ENCODE data around the gene TGFBR2.

Gene TGFBR2

GRCh38 chr3:30604093-30604492 lies 2.3 kb upstream of the TGFBR2 start:
- DNase-seq: no peak

GRCh38 chr3:30604558-30604957 lies 1.8 kb upstream of the TGFBR2 start:
- no peak for DNase-seq

- no peak for DNase-seq
Observed at GRCh38 chr3:30605005-30605404, 1.4 kb upstream of the TGFBR2 start.

- no peak for DNase-seq
Observed at GRCh38 chr3:30605706-30606300, 598 bp upstream of the TGFBR2 start.

DNA sequence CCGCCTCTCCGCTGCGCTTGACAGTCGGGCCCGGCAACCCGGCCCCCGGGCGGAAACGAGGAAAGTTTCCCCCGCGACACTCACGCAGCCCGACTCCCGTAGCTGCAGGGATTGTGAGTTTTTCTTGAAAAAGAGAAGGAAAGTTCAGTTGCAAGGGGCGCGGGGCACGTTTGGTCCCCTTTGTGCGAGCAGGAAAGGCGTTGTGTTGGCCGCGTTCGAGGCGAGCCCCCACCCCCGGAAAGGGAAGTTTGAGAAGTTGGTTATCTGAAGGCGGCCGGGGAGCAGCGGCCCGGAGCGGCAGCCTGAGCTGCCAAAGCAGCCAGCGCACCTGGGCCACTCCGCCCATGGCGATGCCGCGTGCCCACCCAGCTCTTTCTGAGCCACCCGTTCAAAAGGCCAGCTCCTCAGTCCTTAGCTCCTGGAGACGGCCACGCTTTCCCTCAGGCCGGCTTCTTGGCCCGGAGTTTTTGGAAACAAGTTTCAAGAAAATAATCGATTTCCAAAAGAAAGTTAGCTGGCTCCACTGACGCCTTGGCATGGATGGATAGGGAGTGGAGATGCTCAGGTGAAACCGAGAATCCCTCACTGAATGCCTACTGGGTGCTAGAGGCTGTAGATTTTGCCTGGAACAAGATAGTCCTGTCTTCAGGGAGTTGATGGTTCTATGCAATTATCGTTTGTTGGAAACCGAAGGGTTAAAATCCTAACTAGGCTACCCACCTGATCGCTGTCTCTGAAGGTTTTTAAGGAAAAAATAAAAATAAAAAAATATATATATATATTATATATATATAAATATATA lies 832 bp downstream of the TGFBR2 start:
- peak; percentile 64 to 73 for DNase-seq

- no peak for DNase-seq
Observed at GRCh38 chr3:30608598-30608947, 2.2 kb downstream of the TGFBR2 start.

DNA sequence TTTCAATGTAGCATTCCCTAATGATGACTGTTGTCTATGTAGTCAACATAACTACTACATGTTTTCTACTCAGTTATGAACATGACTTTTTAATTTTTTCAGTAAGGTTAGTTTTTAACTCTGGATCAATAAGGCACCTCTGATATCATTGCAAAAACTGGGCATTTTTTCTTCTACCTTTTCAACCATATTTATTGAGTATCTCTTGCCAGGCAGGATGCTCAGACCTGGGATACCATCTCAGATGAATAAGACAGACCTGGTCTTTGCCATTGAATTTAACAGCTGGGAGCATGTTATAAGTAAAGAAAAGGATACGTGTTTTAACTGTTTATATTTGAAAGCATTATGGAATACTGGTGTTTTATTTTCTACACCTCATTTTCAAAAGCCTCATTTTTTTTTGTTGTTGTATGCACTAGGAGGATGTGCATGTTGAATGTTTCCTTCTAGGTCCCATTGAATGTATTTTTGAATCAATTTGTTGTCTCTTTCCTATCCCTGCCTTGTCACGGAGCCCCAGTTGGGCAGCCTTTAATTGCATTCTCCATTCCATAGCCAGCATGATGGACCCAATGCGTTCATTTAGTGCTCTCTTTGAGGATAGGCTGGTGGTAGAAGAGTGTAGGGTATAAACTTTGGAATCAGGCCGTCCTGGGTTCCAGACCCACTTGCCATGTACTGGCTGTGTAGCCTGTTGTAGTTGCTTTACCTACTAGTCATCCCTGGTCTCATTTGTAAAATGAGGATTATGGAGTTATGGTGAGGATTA lies 3.7 kb downstream of the TGFBR2 start:
- DNase-seq: no peak

- no peak for DNase-seq
Observed at GRCh38 chr3:30610702-30611368, 4.4 kb downstream of the TGFBR2 start.

DNA sequence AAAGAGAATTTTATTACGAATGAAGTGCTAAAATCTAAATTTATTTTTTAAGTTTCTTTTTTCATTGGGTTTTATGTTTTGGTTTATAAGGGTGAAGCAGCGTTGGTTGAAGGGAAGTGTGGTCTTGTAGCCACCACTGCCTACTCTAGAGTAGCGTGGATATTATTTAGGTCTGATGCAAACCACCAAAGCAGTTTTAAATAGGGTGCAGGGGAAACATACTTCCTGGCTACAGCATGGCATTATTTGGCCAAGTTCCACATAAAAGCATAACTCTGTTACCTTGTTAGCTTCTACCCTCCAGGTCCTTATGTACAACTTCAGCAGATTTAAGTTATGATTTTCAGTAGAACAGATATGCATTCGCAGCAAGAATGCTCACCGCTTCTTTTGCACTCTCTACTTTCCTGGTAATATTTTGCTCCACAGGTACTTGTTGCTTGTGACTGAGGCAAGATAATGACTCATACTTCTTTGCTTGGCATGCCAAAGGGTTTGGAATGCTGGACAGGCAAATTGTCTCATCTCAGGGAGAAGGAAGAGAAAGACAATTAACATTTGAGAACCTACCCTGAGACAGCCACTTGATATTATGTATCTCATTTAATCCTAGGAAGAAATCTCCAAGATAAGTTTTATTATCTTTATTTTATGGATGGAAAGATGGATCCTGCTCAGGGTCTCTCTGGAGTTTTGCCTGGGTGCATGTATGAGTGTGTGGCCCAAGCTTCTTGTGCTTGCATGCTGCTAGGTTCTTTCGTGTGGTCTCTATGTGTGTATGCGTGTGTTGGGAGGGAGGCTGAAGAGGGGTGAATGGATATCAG lies 5.4 kb downstream of the TGFBR2 start:
- no peak for DNase-seq

DNA sequence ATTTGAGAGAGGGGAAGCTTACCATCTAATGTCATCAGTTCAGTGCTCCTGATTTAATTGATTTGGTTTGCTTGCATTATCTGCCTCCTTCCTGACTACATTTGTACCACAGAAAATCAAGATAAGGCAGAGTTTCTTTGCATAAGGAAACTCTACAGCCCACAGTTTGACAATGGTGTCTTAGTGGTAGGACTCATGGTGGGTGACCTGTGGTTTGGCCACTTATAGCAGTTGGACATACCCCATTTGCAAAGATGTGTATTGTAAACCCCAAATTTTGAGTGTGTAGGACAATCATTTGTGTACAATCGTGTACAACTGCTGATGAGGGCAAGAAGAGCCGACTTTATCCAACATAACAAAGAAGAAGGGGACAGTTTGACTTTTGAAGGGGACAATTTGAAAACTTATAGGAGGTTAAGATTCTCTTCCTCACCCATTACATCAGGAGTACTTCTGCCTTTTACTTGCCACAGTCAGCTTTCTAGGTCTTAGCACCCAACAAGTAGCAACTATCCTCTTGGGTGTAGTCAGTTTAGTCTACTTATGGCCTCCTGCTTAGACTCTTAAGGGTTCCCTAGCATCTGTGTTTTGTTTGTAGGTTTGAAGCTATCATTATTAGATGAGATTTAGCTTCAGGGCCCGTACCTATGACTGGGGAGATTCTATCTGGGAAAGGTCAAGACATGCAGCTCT lies 6.2 kb downstream of the TGFBR2 start:
- no peak for DNase-seq

- no peak for DNase-seq
Observed at GRCh38 chr3:30613133-30613825, 6.9 kb downstream of the TGFBR2 start.

- DNase-seq: no peak
Observed at GRCh38 chr3:30614373-30614772, 8.0 kb downstream of the TGFBR2 start.

GRCh38 chr3:30614943-30615342 lies 8.5 kb downstream of the TGFBR2 start:
- no peak for DNase-seq

GRCh38 chr3:30615615-30616346 lies 9.4 kb downstream of the TGFBR2 start:
- no peak for DNase-seq

DNA sequence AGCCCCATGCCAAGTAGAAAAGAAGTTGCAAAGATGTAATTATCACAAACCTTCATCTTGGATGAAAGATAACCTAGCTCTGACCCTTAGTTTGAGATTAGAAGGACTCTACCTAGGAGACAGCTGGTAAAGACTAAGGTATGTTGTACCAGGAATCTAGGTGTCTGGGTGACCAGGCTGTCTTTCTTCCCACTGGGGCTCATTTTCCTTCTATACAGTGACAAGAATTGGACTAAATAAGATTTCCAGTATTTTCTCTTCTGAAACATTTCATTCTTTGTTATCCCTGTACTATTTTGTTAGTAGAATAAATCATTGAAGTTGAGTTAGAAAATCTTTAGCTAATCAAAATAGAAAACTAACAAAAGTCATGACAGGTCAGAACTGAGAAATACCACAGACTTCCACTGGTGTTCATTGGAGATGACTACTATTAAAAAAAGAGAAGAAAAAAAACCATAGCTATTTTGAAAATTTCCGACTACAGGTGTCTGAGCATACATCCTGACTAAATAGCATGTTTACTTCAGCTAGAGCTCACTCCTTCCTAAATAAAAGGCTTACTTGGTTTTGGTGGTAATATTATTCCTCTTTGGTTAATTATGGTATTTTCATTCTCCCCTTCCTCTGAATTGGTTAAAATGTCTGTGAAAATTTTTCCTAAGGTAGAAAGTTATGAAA lies 10.1 kb downstream of the TGFBR2 start:
- no peak for DNase-seq

GRCh38 chr3:30617069-30617468 lies 10.7 kb downstream of the TGFBR2 start:
- no peak for DNase-seq

GRCh38 chr3:30617653-30618052 lies 11.3 kb downstream of the TGFBR2 start:
- no peak for DNase-seq

DNA sequence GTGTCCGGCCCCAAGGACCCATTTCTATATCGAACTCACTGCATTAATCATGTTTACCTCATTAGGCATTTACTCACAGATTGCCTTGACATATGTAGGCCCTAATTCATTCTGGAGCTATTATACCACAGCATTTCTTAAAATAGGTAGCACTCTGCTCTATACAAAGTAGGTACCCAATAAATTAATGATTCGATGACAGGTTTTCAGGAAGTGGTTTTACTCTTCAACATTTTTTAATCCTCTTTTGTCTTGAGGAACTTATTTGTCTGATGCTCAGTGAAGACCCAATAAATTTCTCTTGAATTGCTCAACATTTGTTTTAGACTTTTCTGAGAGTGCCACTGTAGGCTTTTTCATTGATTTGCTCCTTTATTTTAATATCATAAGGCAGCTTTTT lies 12.1 kb downstream of the TGFBR2 start:
- no peak for DNase-seq

GRCh38 chr3:30619318-30619717 lies 12.9 kb downstream of the TGFBR2 start:
- no peak for DNase-seq
